ENCODE measurements around the gene NFRKB.

DNA sequence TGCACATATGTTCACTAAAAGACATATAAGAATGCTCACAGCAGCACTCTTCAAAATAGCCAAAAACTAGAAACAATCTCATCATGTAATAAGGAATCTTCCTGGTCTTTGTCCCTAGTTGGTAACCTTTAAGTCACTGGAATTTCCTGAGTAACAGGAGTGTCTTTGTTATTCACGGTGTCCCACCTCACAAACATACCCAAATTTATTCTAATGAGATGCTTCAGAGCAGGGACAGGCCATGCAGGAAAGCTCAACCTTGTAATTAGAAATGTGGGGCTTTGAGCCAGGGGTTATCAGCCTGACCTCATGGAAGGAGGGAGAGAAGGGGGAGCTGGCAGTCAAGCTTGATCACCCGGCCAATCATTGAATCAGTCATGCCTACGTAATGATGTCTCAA, 40.3 kb upstream of the NFRKB start:
- TF ChIP-seq, protein P1, sequence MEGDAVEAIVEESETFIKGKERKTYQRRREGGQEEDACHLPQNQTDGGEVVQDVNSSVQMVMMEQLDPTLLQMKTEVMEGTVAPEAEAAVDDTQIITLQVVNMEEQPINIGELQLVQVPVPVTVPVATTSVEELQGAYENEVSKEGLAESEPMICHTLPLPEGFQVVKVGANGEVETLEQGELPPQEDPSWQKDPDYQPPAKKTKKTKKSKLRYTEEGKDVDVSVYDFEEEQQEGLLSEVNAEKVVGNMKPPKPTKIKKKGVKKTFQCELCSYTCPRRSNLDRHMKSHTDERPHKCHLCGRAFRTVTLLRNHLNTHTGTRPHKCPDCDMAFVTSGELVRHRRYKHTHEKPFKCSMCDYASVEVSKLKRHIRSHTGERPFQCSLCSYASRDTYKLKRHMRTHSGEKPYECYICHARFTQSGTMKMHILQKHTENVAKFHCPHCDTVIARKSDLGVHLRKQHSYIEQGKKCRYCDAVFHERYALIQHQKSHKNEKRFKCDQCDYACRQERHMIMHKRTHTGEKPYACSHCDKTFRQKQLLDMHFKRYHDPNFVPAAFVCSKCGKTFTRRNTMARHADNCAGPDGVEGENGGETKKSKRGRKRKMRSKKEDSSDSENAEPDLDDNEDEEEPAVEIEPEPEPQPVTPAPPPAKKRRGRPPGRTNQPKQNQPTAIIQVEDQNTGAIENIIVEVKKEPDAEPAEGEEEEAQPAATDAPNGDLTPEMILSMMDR (IDR thresholded peaks at IDR 0.05), result no peak
- TF ChIP-seq POLR2AphosphoS5 (IDR thresholded peaks at IDR 0.05), result no peak

Data from breast epithelium (tissue), 3 donors.